LNCAP (cell line): ENCODE measurements around the gene HSD17B2.

Source experiments
- TF ChIP-seq, protein P1 (sequence below): fragments of 450-650 bp; IDR thresholded peaks from 2 replicates; pipeline ENCODE4 v1.5.1; 2017; ENCODE audit warnings: mild to moderate bottlenecking

HSD17B2 gene

GRCh38 chr16:82083710-82084353 lies 48.8 kb downstream of the HSD17B2 start:
- TF ChIP-seq, protein P1, sequence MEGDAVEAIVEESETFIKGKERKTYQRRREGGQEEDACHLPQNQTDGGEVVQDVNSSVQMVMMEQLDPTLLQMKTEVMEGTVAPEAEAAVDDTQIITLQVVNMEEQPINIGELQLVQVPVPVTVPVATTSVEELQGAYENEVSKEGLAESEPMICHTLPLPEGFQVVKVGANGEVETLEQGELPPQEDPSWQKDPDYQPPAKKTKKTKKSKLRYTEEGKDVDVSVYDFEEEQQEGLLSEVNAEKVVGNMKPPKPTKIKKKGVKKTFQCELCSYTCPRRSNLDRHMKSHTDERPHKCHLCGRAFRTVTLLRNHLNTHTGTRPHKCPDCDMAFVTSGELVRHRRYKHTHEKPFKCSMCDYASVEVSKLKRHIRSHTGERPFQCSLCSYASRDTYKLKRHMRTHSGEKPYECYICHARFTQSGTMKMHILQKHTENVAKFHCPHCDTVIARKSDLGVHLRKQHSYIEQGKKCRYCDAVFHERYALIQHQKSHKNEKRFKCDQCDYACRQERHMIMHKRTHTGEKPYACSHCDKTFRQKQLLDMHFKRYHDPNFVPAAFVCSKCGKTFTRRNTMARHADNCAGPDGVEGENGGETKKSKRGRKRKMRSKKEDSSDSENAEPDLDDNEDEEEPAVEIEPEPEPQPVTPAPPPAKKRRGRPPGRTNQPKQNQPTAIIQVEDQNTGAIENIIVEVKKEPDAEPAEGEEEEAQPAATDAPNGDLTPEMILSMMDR, result no peak

- TF ChIP-seq, protein P1, result no peak
Measured at GRCh38 chr16:82085011-82085779, 50.1 kb downstream of the HSD17B2 start.

DNA sequence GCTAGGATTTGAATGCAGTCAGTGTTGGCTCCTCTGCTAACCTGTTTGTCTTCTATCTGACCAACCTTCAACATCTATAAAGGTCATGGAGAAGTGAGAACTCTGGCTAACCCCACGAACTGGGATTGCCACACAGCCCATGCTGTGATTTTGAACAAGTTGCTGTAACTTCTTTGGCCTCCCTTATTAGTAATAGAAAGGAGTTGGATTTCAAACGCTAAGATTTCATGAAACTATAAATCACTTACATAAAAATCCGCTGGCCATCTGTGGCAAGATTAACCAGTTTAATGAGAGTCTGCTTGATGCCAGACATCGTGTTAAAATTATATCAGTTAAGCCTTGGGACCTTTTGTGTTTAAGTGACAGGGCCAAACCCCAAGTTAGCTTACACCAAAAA lies 53.4 kb downstream of the HSD17B2 start:
- TF ChIP-seq, protein P1, result no peak

GRCh38 chr16:82091241-82091640 lies 56.2 kb downstream of the HSD17B2 start:
- TF ChIP-seq, protein P1, result no peak

- TF ChIP-seq, protein P1, result no peak
Measured at GRCh38 chr16:82092711-82093110, 57.7 kb downstream of the HSD17B2 start.

DNA sequence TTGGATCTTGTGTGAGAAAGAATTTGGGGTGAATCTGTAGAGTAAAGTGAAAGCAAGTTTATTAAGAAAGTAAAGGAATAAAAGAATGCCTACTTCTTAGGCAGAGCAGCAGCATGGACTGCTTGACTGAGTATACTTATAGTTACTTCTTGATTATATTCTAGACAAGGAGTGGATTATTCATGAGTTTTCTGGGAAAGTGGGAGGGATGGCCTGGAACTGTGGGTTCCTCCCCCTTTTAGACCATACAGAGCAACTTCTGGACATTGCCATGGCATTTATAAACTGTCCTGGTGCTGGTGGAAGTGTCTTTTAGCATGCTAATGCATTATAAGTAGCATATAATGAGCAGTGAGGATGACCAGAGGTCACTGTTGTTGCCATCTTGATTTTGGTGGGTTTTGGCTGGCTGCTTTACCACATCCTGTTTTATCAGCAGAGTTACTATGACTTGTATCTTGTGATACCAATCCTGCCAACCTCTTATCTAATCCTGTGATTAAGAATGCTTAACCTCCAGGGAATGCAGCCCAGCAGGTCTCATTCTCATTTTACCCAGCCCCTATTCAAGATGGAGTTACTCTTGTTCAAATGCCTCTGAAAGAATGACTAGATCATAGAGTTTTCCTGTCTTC lies 58.7 kb downstream of the HSD17B2 start:
- TF ChIP-seq, protein P1, result no peak

GRCh38 chr16:82094942-82095540 lies 60.0 kb downstream of the HSD17B2 start:
- TF ChIP-seq, protein P1, result no peak
